Endometrium (tissue), 2 donors: ENCODE measurements around the gene ZBTB3.
"Not testable (repeated sequence)": the region's sequence is repeated elsewhere in the genome, so short reads cannot be mapped to it uniquely, and the experiment has no call there.

Experiments used
- FAIRE-seq: peaks from 2 replicates; lab custom pipeline; 2012; peaks lifted over from hg19 to GRCh38; lab: Jason Lieb, UNC
- donor health status: control.
- donor health status: control.

The ZBTB3 gene

GRCh38 chr11:62716206-62716605, 37.8 kb downstream of the ZBTB3 start:
- no peak for FAIRE-seq

GRCh38 chr11:62715150-62716130, 38.5 kb downstream of the ZBTB3 start:
- no peak for FAIRE-seq

GRCh38 chr11:62713343-62713742, 40.6 kb downstream of the ZBTB3 start:
- FAIRE-seq = no peak

- FAIRE-seq = no peak
Measured at GRCh38 chr11:62712861-62713260, 41.1 kb downstream of the ZBTB3 start.

- FAIRE-seq = no peak
Measured at GRCh38 chr11:62712276-62712812, 41.6 kb downstream of the ZBTB3 start.

GRCh38 chr11:62710001-62710345, 44.0 kb downstream of the ZBTB3 start:
- no peak for FAIRE-seq

GRCh38 chr11:62709247-62710000, 44.5 kb downstream of the ZBTB3 start:
- FAIRE-seq = peak; percentile 88

DNA sequence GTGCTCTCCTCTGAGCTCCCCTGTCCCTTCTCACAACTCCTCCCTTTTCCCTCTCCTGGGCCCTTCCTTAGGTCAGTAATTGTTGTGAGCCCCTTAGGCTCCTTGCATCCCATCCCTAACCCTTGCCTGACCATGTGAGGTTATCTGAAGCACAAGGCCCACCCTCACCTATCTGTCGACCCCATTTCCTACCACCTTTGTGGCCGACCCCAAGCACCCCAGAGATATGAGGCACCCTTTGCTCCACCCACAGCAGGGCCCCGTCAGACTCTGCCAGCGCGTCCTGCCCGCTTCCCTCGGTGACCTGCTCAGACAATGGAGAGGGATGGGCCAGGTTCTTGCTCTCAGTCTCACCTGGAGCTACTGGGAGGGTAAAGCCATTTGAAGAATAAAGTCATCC, 45.2 kb downstream of the ZBTB3 start:
- FAIRE-seq = no peak

DNA sequence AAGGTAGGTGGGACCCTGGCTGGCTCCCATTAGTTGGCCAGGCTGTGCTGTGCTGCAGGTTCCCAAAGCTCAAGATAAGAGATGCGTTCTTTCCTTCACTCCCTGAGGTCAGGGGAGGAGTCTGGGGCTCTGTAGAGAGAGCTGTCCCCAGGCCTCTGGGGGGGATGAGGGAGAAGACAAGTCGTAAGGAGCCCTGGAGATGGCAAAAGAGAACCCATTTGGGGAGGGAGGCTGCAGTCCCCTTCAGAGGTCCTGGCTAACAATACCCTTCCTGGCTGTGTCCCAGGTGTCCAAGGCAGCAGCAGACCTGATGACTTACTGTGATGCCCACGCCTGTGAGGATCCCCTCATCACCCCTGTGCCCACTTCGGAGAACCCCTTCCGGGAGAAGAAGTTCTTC, 45.6 kb downstream of the ZBTB3 start:
- FAIRE-seq = no peak

DNA sequence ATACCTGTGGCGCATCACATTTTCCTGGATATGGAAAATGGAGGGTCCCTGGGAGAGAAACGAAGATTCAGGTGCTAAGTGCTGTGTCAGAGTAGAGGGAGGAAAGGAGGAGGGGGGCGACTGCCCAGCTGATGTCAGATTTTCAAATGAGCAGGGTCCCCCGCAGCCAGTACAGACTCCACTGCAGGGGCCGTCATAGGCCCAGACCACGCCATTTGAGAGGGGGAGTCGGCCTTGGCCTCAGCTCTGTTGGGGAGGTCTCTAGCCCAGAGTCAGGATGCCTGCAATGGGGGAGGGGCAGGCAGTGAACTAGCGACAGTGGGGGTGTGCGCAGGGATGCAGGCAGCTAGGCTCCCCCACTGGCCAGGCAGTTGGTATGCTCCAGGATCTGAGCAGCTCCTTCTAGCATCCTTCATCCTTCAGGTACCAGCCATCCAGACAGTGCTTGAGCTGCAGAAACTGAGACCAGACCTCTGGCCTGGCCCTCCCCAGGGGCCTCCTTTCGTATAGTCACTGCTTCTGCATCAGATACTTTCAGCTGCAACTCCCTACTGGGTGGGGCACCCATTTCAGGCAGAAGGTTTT, 46.6 kb downstream of the ZBTB3 start, which contains the start of the genes BSCL2 and GNG3:
TSS of gene BSCL2 (minus strand) at position 148 of the 585 bp plus-strand sequence. CDS start 229 bp downstream, outside the sequence.
TSS of gene GNG3 (plus strand) at position 400 of the 585 bp plus-strand sequence. CDS start 620 bp downstream, outside the sequence.
- no peak for FAIRE-seq

DNA sequence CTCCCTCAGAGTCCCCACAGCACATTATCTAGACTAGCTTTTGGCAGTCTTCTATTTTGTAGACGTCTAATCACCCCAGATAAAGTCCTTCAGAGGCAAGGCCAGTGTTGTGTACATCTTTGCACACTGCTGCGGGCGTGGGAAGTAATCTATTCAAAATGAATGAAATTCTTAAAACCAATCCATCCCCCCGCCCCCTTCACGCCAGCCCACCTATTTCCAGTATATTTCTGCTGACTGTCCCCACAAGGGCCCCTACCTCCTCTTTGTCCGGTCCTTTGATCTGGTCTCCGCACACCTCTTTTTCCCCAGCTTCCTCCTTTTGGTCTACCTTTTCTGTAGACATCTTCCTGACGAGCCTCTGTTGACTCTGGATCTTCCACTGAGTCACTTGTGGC, 47.1 kb downstream of the ZBTB3 start:
- no peak for FAIRE-seq

DNA sequence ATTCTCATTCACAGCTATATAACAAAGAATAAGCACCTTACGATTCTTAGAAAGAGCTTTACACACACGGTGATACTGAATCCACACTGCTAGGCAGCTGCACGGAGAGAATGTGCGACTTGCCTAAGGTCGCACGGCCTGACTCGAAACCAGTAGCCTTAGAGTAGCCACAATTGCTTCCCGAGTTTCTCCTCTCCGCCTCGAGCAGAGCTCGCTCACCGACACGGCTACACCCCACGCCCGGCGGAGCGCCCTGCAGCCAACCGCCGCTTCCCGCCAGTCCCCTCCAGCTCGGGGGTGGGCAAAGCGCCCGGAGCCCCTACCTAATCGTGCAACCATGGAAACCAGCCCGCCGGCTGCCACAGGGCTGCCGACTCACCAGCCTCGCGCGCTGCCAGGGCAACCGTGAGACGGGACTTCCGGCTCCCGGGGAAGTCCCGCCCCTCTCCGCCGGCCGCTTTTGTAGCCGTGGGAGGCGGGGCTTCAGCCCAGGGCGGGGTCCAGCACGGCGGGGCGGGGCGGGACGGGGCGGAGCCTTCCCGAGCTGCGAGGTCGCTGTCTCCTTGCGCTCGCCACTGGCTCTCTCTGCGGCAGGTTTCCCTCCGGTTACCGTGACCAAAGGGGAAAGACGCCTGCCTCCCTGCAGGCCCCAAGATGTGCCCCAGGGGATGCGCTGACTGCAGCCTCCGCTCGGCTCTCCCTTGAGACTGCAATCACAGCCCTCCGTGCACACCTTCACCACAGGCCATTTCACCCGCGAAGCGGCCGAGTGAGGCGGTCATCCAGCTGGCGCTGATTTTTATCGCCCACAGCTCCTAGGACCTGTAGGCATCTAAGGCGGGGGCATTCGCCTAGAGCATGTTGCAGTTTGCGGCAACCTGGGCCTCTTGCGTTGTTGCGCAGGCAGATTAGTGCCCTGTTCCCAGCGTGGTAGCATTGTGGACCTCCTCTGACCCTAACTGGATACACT, 47.8 kb downstream of the ZBTB3 start:
- no peak for FAIRE-seq

DNA sequence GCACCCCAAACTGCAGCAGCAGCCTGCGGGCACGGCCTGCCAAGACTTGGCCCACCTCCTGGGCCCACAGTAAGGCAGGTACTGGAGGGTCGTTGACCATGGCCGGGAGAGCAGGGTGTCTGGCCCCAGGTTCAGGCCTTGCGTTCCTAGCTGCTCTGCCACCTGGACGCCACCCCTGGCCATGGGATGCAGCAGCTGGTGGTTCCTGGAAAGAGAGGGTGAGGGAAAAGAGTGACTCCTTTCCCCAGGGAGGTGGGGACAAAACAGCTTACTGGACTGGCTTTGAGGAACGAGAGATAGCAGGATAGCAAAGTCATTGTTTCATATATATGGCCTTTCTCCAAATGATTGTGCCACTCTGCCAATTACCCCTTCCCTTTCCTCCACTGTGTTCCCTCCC, 48.5 kb downstream of the ZBTB3 start:
- FAIRE-seq = no peak

- not testable (repeated sequence) for FAIRE-seq
Measured at GRCh38 chr11:62703921-62704320, 50.0 kb downstream of the ZBTB3 start.

DNA sequence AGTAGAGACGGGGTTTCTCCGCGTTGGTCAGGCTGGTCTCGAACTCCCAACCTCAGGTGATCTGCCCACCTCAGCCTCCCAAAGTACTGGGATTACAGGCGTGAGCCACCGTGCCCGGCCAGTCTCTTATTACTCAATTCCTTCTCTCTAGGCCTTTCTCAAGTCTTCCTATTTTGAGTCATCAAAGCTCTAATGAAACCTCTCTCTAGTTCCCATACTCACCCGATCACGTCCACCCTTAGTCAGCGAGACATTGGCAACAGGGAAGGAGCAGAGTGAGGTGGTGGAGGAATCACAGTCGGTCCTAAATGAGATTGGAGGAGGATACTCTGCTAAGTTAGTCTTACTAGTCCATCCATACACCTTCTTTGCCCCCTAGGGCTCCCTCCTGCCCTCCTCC, 51.7 kb downstream of the ZBTB3 start:
- FAIRE-seq = no peak
